Testis (tissue), 3 donors: ENCODE results near the gene FIGN. TPM values are rescaled to one million over a fixed set of nuclear protein-coding genes. Genes with fewer than 3 reads are reported as not detected.

Source experiments
- DNase-seq: peaks from one replicate; pipeline ENCODE4 v3.0.0-alpha.2; 2019
- H3K27ac ChIP-seq, 2 donors: fragments of 200-600 bp; sonication (generic); one replicate each; pipeline ENCODE4 v1.5.1; 2019
- H3K27me3 ChIP-seq: fragments of 200-600 bp; sonication (generic); one replicate; pipeline ENCODE4 v1.5.1; 2019
- H3K36me3 ChIP-seq: fragments of 200-600 bp; sonication (generic); one replicate; pipeline ENCODE4 v1.5.1; 2017; ENCODE audit warnings: low read depth; ENCODE audit errors: missing control alignments
- H3K4me1 ChIP-seq: fragments of 200-600 bp; sonication (generic); one replicate; pipeline ENCODE4 v1.5.1; 2019
- H3K4me3 ChIP-seq, 2 donors: fragments of 200-600 bp; sonication (generic); one replicate each; pipeline ENCODE4 v1.5.1; 2017 to 2019
- H3K9me3 ChIP-seq: fragments of 200-600 bp; sonication (generic); one replicate; pipeline ENCODE4 v1.5.1; 2017
- CTCF ChIP-seq, 3 experiments: fragments of 450-650 bp in 2 of 3; fragments of 200-600 bp in 1 of 3; sonication (generic) in 1 of 3; IDR thresholded peaks; one replicate each; pipeline ENCODE4 v1.5.1; 2016 to 2019; ENCODE audit warnings: antibody characterized with exemption in 3 of 3, mild to moderate bottlenecking in 2 of 3, moderate library complexity in 1 of 3
- POLR2A ChIP-seq: fragments of 450-650 bp; IDR thresholded peaks from one replicate; pipeline ENCODE4 v1.6.1; 2017; ENCODE audit warnings: antibody characterized with exemption, mild to moderate bottlenecking, moderate library complexity
- WGBS, 2 donors: methylation state at CpG; one replicate each; pipeline ENCODE4 v1.1.5; 2018; 5-methylcytosine and 5-hydroxymethylcytosine counted together
- intact Hi-C: fragments of 100-400 bp; cut with DNase I; formaldehyde crosslinking; loops from one replicate; pipeline ENCODE4 v1.15.1; 2023; ENCODE audit warnings: low total_unique reads
- polyA plus RNA-seq: library from polyadenylated mRNA; stranded (reverse); fragments of 350-450 nt; fragmentation: Illumina TruSeq; extraction: RNeasy Lipid Tissue Mini Kit (QIAGEN cat#74804); gene quantifications from one replicate; pipeline ENCODE4 v1.2.3, GENCODE V29; 2014; ENCODE audit warnings: low read depth, low replicate concordance; ENCODE audit not compliant: insufficient read depth
- total RNA-seq, 2 donors: library from RNA; depleted of rRNA; stranded (reverse); fragments of >200 nt; gene quantifications; one replicate each; pipeline ENCODE4 v1.2.3, GENCODE V29; 2016

FIGN gene
- total and polyA plus RNA-seq, 3 donors from 2014 or later: 3.5 to 3.9 (median 3.6) TPM

- H3K27ac ChIP-seq: no peak overlapping the region
- H3K36me3 ChIP-seq: no peaks in the 10 kb centered on the region
- no peak overlapping the region for H3K4me3 ChIP-seq
- TF ChIP-seq POLR2A (no peak), CTCF (IDR thresholded peaks at IDR 0.05) (no peak)
- DNase-seq: no peak
- WGBS, 2 donors: 89 to 90% methylated on average over 5 of the region's 5 CpGs
- H3K27me3 ChIP-seq: no peaks in the 10 kb centered on the region
- intact Hi-C loops: no loop called here
- no peaks in the 10 kb centered on the region for H3K9me3 ChIP-seq
- H3K4me1 ChIP-seq: no peaks in the 10 kb centered on the region
Observed at GRCh38 chr2:163630836-163631235, 105.0 kb downstream of the FIGN start.

GRCh38 chr2:163626639-163627109 is 109.1 kb downstream of the FIGN start:
- Histone ChIP-seq H3K27me3 (no peaks in the 10 kb centered on the region), H3K36me3 (no peaks in the 10 kb centered on the region), H3K4me3 (no peak overlapping the region), H3K9me3 (no peaks in the 10 kb centered on the region), H3K27ac (no peak overlapping the region), H3K4me1 (no peaks in the 10 kb centered on the region)
- WGBS, 2 donors: 87 to 88% methylated on average over 7 of the region's 7 CpGs
- intact Hi-C loops: no loop called here
- no peak for DNase-seq
- no peak for TF ChIP-seq CTCF (IDR thresholded peaks at IDR 0.05)
- no peak for TF ChIP-seq POLR2A

GRCh38 chr2:163626208-163626607 is 109.6 kb downstream of the FIGN start:
- H3K4me3 ChIP-seq: no peak overlapping the region
- 97 to 100% methylated on average over 1 of the region's 1 CpG for WGBS, 2 donors
- no peaks in the 10 kb centered on the region for H3K9me3 ChIP-seq
- no peak for DNase-seq
- no peak overlapping the region for H3K27ac ChIP-seq
- no peaks in the 10 kb centered on the region for H3K4me1 ChIP-seq
- no peaks in the 10 kb centered on the region for H3K27me3 ChIP-seq
- no peak for TF ChIP-seq POLR2A
- no peak for TF ChIP-seq CTCF (IDR thresholded peaks at IDR 0.05)
- H3K36me3 ChIP-seq: no peaks in the 10 kb centered on the region
- intact Hi-C loops: no loop called here

GRCh38 chr2:163625632-163626031 is 110.2 kb downstream of the FIGN start:
- H3K27me3 ChIP-seq: no peaks in the 10 kb centered on the region
- H3K4me1 ChIP-seq: no peaks in the 10 kb centered on the region
- TF ChIP-seq CTCF (IDR thresholded peaks at IDR 0.05): no peak
- no peak for TF ChIP-seq POLR2A
- no peaks in the 10 kb centered on the region for H3K36me3 ChIP-seq
- no peak overlapping the region for H3K4me3 ChIP-seq
- no peaks in the 10 kb centered on the region for H3K9me3 ChIP-seq
- intact Hi-C loops: no loop called here
- WGBS, 2 donors: 75 to 97% methylated on average over 1 of the region's 1 CpG
- H3K27ac ChIP-seq: no peak overlapping the region
- no peak for DNase-seq

GRCh38 chr2:163621445-163622004 is 114.3 kb downstream of the FIGN start:
- H3K9me3 ChIP-seq: no peaks in the 10 kb centered on the region
- no peak overlapping the region for H3K4me3 ChIP-seq
- no peak for DNase-seq
- no peak for TF ChIP-seq POLR2A
- TF ChIP-seq CTCF (IDR thresholded peaks at IDR 0.05): no peak
- H3K27me3 ChIP-seq: no peaks in the 10 kb centered on the region
- no peaks in the 10 kb centered on the region for H3K36me3 ChIP-seq
- H3K4me1 ChIP-seq: no peaks in the 10 kb centered on the region
- WGBS, 2 donors: 69 to 77% methylated on average over 7 of the region's 7 CpGs
- intact Hi-C loops: no loop called here
- H3K27ac ChIP-seq: no peak overlapping the region
